ENCODE data around the gene ZBTB45. TPM values are rescaled to one million over a fixed set of nuclear protein-coding genes. Genes with fewer than 3 reads are reported as not detected.
A peak's percentile ranks its signal among the peaks of the same experiment; 100 is the strongest.

Gene ZBTB45
- total and polyA plus RNA-seq, 9 of the 15 experiments (the other 6 are each of a cell fraction or from before 2014, with no cell fraction given): 0.08 to 16.1 (median 1.8) TPM

- intact Hi-C loops (cut with micrococcal nuclease): no loop called here
- 4% methylated on average over 3 of the region's 3 CpGs for WGBS (ENCODE audit: insufficient coverage, low coverage, missing lambda C conversion rate)
- no peak for DNase-seq (ENCODE audit: extremely low read depth in 1 of 4, low spot score in 3 of 4)
Observed at GRCh38 chr19:58529405-58529804, 9.8 kb upstream of the ZBTB45 start.

More at GRCh38 chr19:58529405-58529804, 9.8 kb upstream of the ZBTB45 start:
- H3K4me2 ChIP-seq (ENCODE audit: insufficient read depth, low read length): no peak overlapping the region
- peaks cover 0 to 3% of the 10 kb centered on the region in 2 experiments; a peak in 1 of 5 replicates for H3K4me1 ChIP-seq (replicated peaks in 1 of 2; ENCODE audit: control insufficient read depth in 2 of 2, insufficient read depth in 2 of 2, low read length in 2 of 2)
- H3K4me3 ChIP-seq: no peak overlapping the region
- in situ Hi-C loops (cut with MboI): no loop called here
- no peaks in the 10 kb centered on the region for H3K36me3 ChIP-seq (ENCODE audit: control insufficient read depth, insufficient read depth, low read length)
- no peak for TF ChIP-seq PHF20 (IDR thresholded peaks at IDR 0.05; ENCODE audit: partially characterized antibody)
- peak; percentile 49 for TF ChIP-seq MAFF (IDR thresholded peaks at IDR 0.05; ENCODE audit: low read length)
- TF ChIP-seq MAFK (IDR thresholded peaks at IDR 0.05; ENCODE audit: low read length): peak; percentile 21; the same call in 1 of the 2 replicates
- peak; percentile 88 for TF ChIP-seq ZNF316 (IDR thresholded peaks at IDR 0.05)
- no peak for TF ChIP-seq TAF1 (IDR thresholded peaks at IDR 0.05; ENCODE audit: control insufficient read depth, extremely low read depth, insufficient read depth, low read length, severe bottlenecking)
- TF ChIP-seq, protein P1, sequence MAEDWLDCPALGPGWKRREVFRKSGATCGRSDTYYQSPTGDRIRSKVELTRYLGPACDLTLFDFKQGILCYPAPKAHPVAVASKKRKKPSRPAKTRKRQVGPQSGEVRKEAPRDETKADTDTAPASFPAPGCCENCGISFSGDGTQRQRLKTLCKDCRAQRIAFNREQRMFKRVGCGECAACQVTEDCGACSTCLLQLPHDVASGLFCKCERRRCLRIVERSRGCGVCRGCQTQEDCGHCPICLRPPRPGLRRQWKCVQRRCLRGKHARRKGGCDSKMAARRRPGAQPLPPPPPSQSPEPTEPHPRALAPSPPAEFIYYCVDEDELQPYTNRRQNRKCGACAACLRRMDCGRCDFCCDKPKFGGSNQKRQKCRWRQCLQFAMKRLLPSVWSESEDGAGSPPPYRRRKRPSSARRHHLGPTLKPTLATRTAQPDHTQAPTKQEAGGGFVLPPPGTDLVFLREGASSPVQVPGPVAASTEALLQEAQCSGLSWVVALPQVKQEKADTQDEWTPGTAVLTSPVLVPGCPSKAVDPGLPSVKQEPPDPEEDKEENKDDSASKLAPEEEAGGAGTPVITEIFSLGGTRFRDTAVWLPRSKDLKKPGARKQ (CRISPR knock-in tag; IDR thresholded peaks at IDR 0.05): no peak
- TF ChIP-seq ETV5 (CRISPR knock-in tag; IDR thresholded peaks at IDR 0.05; ENCODE audit: low read depth): no peak
- TF ChIP-seq, protein P2, sequence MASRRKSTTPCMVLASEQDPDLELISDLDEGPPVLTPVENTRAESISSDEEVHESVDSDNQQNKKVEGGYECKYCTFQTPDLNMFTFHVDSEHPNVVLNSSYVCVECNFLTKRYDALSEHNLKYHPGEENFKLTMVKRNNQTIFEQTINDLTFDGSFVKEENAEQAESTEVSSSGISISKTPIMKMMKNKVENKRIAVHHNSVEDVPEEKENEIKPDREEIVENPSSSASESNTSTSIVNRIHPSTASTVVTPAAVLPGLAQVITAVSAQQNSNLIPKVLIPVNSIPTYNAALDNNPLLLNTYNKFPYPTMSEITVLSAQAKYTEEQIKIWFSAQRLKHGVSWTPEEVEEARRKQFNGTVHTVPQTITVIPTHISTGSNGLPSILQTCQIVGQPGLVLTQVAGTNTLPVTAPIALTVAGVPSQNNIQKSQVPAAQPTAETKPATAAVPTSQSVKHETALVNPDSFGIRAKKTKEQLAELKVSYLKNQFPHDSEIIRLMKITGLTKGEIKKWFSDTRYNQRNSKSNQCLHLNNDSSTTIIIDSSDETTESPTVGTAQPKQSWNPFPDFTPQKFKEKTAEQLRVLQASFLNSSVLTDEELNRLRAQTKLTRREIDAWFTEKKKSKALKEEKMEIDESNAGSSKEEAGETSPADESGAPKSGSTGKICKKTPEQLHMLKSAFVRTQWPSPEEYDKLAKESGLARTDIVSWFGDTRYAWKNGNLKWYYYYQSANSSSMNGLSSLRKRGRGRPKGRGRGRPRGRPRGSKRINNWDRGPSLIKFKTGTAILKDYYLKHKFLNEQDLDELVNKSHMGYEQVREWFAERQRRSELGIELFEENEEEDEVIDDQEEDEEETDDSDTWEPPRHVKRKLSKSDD (conservative IDR thresholded peaks at IDR 0.05; ENCODE audit: low read length): no peak
- TF ChIP-seq KAT7 (CRISPR knock-in tag; IDR thresholded peaks at IDR 0.05; ENCODE audit: borderline replicate concordance): no peak
- no peak for TF ChIP-seq E2F3 (CRISPR knock-in tag; IDR thresholded peaks at IDR 0.05)
- TF ChIP-seq ZNF24 (IDR thresholded peaks at IDR 0.05): no peak
- no peak for TF ChIP-seq KDM1A (IDR thresholded peaks at IDR 0.05)
- peak; percentile 78 for TF ChIP-seq C11orf30 (IDR thresholded peaks at IDR 0.05; ENCODE audit: low read depth)
- TF ChIP-seq MAFG (tag; conservative IDR thresholded peaks at IDR 0.05): peak; percentile 56; the same call in 1 of the 2 replicates
- no peak for TF ChIP-seq PRMT5 (CRISPR knock-in tag; IDR thresholded peaks at IDR 0.05)
- H4K20me1 ChIP-seq (replicated peaks; ENCODE audit: control insufficient read depth, insufficient read depth, low read length): no peaks in the 10 kb centered on the region
- ATAC-seq (no peak), FAIRE-seq (no peak)
- no peak overlapping the region for H3K27ac ChIP-seq (ENCODE audit: extremely low read depth, low read depth, low read length)
- H3K9me3 ChIP-seq (replicated peaks; ENCODE audit: control insufficient read depth, insufficient read depth, low read depth, low read length): no peaks in the 10 kb centered on the region
- ChIA-PET POLR2A (no interaction called here), CTCF (ENCODE audit: low intra/inter-chr PET ratio) (no interaction called here)
- H3K9ac ChIP-seq (ENCODE audit: insufficient read depth in 1 of 2, low read depth in 2 of 2, low read length in 2 of 2): no peak overlapping the region
- no peak overlapping the region for H2AFZ ChIP-seq (ENCODE audit: low read depth, low read length)
- no TSS peak for BruUV-seq (replicated peaks)
- H3K79me2 ChIP-seq (ENCODE audit: control insufficient read depth, insufficient read depth, low read length): no peaks in the 10 kb centered on the region
- no peaks in the 10 kb centered on the region for H3K9me1 ChIP-seq (ENCODE audit: control insufficient read depth, insufficient read depth, low read length)
- peaks cover 0 to 5% of the 10 kb centered on the region in 2 experiments; a peak in 1 of 5 replicates for H3K27me3 ChIP-seq (ENCODE audit: control insufficient read depth in 2 of 2, insufficient read depth in 2 of 2, low read length in 2 of 2)

Data from K562 (cell line).